ENCODE data around the gene GSTO1.
A peak's percentile ranks its signal among the peaks of the same experiment; 100 is the strongest.

GSTO1 gene

GRCh38 chr10:104316321-104317099 is 61.8 kb downstream of the GSTO1 start:
- Histone ChIP-seq H3K9me3 (ENCODE audit: severe bottlenecking) (no peaks in the 10 kb centered on the region), H3K4me3 (ENCODE audit: severe bottlenecking) (no peak overlapping the region), H3K27ac (ENCODE audit: poor library complexity, severe bottlenecking) (peak overlapping the region; percentile 99), H3K36me3 (ENCODE audit: low read depth) (peaks cover 51% of the 10 kb centered on the region), H3K27me3 (ENCODE audit: insufficient read depth, poor library complexity, severe bottlenecking) (no peaks in the 10 kb centered on the region), H3K4me1 (ENCODE audit: insufficient read depth, poor library complexity, severe bottlenecking) (peaks cover 35% of the 10 kb centered on the region)
- DNase-seq (ENCODE audit: low spot score) (no peak), ATAC-seq (ENCODE audit: low read depth) (no peak)
- TF ChIP-seq CTCF (IDR thresholded peaks at IDR 0.05; ENCODE audit: poor library complexity, severe bottlenecking): no peak
